GM12874 (cell line): ENCODE data around the gene CTNNA1.

Experiments
- TF ChIP-seq, protein P1 (sequence below): IDR thresholded peaks from 2 replicates; pipeline ENCODE4 v1.5.1; 2011; ENCODE audit warnings: low read depth, mild to moderate bottlenecking, control low read depth, low read length, moderate library complexity; ENCODE audit not compliant: insufficient read depth

CTNNA1 gene

DNA sequence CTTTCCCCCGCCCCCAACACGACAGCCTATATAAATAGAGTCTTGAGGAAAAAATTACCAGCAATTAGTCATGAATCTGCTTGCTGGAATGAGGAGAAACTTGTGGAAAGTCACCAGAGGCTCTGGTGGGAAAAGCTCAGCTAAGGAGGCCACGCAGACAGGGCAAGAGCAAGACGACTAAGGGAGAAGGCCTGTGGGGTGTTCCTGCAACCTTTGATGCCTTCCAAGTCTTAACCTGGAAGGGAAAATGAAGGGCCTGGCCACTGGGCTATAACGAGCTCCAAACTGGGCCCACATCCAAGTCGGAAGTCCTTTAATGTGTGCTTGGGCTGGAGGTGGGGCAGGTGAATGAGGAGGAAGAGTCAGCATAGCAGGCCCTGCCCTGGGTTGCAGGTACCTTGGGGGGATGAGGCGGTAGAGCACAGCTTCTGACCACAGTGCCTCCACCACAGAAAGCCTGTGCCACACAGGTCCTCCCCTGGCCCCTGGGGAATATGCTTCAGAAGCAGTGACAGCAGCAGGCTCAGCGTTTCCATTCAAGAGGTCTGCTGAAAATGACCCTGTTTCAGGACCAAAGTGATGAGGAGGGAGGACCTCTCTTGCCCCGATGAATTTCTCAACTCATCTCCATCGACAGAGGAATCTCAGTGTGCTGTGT is 214.7 kb downstream of the CTNNA1 start:
- TF ChIP-seq, protein P1, sequence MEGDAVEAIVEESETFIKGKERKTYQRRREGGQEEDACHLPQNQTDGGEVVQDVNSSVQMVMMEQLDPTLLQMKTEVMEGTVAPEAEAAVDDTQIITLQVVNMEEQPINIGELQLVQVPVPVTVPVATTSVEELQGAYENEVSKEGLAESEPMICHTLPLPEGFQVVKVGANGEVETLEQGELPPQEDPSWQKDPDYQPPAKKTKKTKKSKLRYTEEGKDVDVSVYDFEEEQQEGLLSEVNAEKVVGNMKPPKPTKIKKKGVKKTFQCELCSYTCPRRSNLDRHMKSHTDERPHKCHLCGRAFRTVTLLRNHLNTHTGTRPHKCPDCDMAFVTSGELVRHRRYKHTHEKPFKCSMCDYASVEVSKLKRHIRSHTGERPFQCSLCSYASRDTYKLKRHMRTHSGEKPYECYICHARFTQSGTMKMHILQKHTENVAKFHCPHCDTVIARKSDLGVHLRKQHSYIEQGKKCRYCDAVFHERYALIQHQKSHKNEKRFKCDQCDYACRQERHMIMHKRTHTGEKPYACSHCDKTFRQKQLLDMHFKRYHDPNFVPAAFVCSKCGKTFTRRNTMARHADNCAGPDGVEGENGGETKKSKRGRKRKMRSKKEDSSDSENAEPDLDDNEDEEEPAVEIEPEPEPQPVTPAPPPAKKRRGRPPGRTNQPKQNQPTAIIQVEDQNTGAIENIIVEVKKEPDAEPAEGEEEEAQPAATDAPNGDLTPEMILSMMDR: no peak

DNA sequence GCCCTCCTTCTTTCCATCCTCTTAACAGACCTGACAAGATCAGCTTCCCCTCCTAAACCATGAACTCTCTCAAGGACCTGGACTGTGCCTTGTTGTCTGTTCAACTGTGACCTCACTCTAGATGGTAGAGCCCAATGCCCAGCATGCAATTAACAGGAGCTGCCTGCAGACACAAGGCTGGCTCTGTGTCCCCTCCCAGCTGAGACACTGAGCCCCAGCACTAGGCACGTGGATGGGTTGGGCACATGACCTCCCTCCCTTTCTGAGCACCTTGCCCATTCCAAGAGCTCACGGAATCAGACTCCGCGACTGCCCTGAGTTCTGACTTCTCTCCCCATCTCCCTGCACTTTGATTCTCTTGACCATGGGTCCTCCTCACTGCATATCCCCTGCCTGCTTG is 215.4 kb downstream of the CTNNA1 start:
- TF ChIP-seq, protein P1: no peak

DNA sequence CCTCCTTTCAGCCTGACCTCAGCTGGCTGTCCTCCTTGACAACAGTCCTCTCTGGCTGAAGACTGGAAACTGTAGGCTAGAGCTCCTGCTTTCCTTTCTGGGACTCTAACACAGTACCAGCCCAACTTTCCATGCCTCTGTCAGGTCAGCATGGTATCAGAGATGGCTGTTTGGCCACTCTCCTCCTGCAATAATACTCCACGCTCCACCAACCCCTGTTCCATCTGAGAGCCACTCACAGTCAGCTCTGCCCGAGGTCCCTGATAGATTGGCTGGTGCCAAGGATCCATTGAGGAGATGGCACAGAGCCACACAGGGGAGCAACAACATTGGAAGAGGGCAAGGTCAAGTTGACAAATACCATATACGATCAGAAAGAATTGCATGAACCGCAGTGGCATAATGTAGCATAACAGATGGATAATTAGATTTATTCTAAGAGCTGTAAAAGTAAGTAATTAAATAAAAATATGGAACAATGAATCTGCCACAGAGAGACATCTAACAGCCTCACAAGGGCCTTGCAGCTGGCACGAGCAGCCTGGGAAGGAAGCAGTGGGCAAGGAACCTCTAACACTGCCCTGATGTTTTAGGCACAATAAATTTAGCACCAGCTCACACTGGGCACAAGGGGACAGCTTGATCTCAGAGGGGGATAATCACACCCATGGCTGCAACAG is 216.2 kb downstream of the CTNNA1 start:
- TF ChIP-seq, protein P1: no peak

DNA sequence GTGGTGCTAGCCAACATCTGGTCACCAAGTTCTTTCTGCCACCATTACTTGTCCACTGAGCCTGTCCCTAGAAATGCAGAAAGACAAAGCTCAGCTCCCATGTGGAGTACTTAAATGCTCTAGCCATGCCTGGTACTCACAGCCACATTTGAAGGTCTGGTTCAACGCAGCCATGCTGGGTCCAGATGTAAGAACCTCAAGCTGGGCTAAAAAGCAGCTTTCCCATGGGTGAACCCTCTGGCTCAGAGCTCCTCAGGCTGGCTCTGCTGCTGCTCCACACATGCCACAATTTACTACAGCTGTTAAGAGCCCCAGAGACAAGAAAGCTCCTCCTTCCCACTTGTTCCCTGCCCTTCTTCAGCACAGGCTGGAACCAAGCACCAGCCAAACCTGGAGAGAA is 219.0 kb downstream of the CTNNA1 start:
- TF ChIP-seq, protein P1: no peak

DNA sequence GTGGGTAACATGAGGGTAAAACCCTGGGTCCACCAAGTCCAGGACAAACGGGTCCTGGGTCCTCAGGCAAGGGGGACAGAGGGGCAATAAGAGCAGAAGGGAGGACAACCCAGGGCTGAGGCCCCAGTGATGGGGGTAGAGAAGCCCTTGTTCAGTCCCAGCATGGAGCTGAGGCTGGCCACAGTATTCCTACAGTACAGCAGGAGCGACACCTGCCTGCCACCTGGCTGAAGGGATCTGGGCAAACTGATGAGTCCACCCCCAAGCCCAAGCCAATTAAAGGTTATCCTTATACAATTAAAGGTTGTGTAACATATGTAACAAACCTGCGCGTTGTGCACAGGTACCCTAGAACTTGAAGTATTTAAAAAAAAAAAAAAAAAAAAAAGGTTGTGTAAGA is 219.6 kb downstream of the CTNNA1 start:
- TF ChIP-seq, protein P1: no peak

DNA sequence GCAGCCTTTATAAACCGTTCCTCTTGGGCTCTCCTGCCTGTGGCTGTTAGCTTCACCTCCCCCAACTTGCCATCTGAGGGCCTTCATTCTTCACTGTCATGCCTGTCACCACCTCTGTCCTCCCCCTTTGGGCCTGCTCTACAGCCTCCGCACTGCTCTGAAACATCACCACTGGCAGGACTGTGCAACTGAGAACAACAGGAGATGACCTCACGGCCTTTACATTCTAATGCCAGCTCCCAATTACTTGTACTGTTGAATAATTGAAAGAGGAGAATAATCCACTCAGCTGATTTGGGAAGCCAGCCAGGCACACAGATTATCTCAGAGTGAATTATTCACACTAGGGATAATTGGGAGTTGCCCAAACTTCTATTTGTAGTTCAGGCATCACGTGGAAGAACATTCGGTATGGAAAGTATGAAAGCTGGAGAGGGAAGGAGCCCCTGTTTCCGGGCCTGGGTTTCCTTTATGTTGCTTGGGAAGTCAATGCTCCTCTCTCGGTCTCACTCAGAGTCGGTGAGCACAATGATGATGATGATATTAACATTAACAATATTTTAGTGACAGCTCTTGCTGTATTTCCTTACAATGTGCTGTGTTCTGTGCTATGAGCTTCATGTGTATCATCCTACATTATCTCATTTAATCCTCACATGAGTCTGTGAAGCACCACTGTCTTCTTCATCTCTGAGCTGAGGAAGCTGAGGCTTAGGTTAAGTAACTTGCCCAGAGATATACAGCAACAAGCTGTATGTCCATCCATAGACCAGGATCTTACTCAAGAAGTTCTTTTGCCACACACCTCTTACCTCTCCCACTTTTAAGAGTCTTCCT is 221.2 kb downstream of the CTNNA1 start:
- TF ChIP-seq, protein P1: no peak
